Measurements from ENCODE around the gene CA12. TPM values are rescaled to one million over a fixed set of nuclear protein-coding genes. Genes with fewer than 3 reads are reported as not detected.

CA12 gene
- total RNA-seq, 1 donor from 2014 or later, result 0.25 TPM

DNA sequence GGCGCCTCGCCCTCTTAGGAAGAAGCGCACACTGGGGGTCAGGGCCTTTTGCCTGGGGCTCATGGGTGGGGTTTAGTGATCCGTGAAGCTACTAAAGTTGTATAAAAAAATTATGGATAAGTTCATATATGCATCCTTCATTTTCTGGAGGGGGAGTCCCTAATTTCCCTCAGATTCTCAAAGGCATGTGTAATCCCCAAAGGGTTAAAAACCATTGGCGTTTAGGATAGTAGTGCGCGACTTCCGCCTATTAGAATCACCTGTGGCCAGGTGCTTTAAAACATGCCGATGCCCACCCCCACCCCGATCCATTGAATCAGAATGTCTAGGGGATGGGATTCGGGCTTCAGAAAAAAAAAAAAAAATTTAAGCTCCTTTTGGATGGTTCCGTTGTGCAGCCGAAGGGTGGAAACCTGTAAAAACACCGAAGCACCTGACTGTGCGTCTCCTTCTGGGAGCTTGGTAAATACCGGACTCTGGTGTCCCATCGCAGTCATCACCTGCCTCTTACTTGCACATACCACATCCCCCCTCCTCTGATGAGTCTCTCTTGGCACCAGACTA is 103.7 kb downstream of the CA12 start:
- DNase-seq, result no peak
- H3K9me3 ChIP-seq (replicated peaks), result no peaks in the 10 kb centered on the region
- no peaks in the 10 kb centered on the region for H3K27me3 ChIP-seq (ENCODE audit: low read depth)
- intact Hi-C loops (cut with micrococcal nuclease), result loop anchor here (10.0 kb wide), 1 partner anchor 123 kb away; the partner anchor contains the start of gene RPS27L
- TF ChIP-seq, protein P1, sequence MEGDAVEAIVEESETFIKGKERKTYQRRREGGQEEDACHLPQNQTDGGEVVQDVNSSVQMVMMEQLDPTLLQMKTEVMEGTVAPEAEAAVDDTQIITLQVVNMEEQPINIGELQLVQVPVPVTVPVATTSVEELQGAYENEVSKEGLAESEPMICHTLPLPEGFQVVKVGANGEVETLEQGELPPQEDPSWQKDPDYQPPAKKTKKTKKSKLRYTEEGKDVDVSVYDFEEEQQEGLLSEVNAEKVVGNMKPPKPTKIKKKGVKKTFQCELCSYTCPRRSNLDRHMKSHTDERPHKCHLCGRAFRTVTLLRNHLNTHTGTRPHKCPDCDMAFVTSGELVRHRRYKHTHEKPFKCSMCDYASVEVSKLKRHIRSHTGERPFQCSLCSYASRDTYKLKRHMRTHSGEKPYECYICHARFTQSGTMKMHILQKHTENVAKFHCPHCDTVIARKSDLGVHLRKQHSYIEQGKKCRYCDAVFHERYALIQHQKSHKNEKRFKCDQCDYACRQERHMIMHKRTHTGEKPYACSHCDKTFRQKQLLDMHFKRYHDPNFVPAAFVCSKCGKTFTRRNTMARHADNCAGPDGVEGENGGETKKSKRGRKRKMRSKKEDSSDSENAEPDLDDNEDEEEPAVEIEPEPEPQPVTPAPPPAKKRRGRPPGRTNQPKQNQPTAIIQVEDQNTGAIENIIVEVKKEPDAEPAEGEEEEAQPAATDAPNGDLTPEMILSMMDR (IDR thresholded peaks at IDR 0.05; ENCODE audit: borderline replicate concordance), result no peak
- H3K27ac ChIP-seq (replicated peaks), result peak overlapping the region; percentile 90
- H3K36me3 ChIP-seq, result no peaks in the 10 kb centered on the region
- H3K4me1 ChIP-seq, result peaks cover 20% of the 10 kb centered on the region
- peak overlapping the region; percentile 91 for H3K4me3 ChIP-seq

DNA sequence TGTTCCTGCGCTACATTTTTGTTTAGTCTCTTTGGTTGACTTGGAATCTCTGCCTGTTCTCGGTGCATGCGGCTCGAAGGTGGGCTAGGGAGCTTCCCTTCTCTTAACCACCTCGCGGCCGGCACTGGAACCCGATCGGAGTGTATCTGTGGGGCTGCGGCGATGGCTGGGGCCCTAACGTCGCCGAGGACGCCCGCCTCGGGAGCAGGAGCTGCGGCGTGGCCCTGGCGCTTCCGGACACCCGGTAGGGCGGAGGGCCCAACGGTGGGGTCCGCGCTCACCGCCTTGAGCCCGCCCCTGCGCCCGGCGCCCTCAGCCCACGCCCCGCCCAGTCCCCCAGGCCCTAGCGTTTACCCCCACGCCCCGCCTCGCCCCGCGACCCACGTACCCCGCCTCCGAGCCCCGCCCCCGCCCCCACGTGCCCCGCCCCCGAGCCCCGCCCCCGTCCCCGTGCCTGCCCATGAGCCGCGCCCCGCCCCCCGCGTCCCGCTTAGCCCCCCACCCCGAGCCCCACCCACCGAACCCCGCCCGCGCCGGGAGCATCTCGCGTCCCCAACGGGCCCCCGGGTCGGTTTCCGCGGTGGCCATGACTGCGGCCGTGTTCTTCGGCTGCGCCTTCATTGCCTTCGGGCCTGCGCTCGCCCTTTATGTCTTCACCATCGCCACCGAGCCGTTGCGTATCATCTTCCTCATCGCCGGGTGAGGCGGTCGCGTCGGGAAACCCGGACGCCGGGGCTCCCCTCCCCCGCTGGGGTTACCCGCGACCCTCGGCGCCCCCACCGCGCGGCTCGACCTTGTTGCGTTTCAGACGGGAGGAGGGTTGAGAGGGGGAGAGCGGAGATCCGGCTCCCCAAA is 104.4 kb downstream of the CA12 start, which contains the start of gene APH1B:
TSS of gene APH1B (plus strand) at position 568 of the 855 bp plus-strand sequence. CDS start at position 587, 19 bp downstream.
- Histone ChIP-seq H3K4me1 (peaks cover 20% of the 10 kb centered on the region), H3K4me3 (peak within 1 kb of the TSS; percentile 91), H3K36me3 (no peaks in the 10 kb centered on the region), H3K27me3 (ENCODE audit: low read depth) (no peaks in the 10 kb centered on the region), H3K9me3 (replicated peaks) (no peaks in the 10 kb centered on the region), H3K27ac (replicated peaks) (peak within 1 kb of the TSS; percentile 90)
- intact Hi-C loops (cut with micrococcal nuclease), result loop anchor here (10.0 kb wide), 1 partner anchor 122 kb away; the partner anchor contains the start of gene RPS27L
- DNase-seq, result peak; percentile 89
- TF ChIP-seq, protein P1 (IDR thresholded peaks at IDR 0.05; ENCODE audit: borderline replicate concordance), result peak; percentile 12

DNA sequence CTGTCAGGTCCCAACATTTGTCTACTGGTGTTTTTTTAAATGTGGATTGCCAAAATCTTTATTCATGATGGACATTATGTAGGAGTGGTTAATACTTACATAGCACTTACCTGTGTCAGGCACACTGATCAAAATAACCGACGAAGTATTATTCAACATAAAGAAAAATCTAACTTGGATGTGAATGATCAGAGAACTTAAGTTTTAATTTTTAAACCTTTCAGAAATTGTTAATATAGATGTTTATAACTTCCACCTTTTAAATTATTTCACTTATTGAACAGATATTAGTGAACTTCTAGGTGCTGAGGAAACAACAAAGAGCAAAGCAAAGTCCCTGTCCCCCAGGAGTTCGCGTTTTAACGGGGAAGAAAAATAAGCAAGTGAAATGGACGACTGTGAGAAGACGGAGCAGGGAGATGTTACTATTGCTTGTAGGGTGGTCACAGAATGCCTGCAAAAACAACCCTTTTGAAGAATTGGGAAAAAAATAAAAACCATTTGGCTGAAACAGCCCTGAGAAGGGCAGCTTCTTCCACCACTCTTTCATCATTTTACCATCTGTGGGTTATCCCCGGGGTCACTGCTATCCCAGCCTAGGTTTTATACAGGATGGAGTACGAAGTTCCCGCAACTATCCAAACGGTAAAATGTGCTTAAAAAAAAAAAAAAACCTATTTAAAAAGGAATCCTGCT is 105.2 kb downstream of the CA12 start:
- Histone ChIP-seq H3K27ac (replicated peaks) (peak overlapping the region; percentile 90), H3K4me1 (peaks cover 20% of the 10 kb centered on the region), H3K27me3 (ENCODE audit: low read depth) (no peaks in the 10 kb centered on the region), H3K4me3 (peak overlapping the region; percentile 91), H3K36me3 (no peaks in the 10 kb centered on the region), H3K9me3 (replicated peaks) (no peaks in the 10 kb centered on the region)
- no peak for DNase-seq
- intact Hi-C loops (cut with micrococcal nuclease), result loop anchor here (10.0 kb wide), 1 partner anchor 122 kb away; the partner anchor contains the start of gene RPS27L
- TF ChIP-seq, protein P1 (IDR thresholded peaks at IDR 0.05; ENCODE audit: borderline replicate concordance), result no peak

DNA sequence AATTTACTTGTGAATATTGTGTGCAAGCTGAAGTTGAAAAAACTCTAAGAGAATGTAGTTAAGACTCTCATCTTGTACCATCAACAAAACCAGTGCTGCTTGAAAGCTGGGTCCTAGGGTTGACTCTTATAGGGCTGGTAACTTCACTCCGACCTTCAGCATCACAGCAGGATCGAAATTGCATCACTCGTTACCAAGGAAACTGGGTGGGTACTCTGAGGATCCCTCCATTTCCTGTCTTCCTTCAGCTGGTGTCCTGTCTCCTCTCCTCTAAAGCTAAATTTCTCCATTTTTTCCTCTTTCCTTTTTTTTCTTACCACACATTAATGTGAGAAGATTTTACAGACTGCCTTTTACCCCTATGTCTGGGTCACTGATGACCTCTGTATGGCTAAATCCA is 107.2 kb downstream of the CA12 start:
- H3K4me3 ChIP-seq, result no peak overlapping the region
- no peak overlapping the region for H3K27ac ChIP-seq (replicated peaks)
- intact Hi-C loops (cut with micrococcal nuclease), result loop anchor here (10.0 kb wide), 1 partner anchor 120 kb away; the partner anchor contains the start of gene RPS27L
- no peaks in the 10 kb centered on the region for H3K9me3 ChIP-seq (replicated peaks)
- H3K27me3 ChIP-seq (ENCODE audit: low read depth), result no peaks in the 10 kb centered on the region
- H3K36me3 ChIP-seq, result no peaks in the 10 kb centered on the region
- DNase-seq, result no peak
- TF ChIP-seq, protein P1 (IDR thresholded peaks at IDR 0.05; ENCODE audit: borderline replicate concordance), result no peak
- peaks cover 20% of the 10 kb centered on the region for H3K4me1 ChIP-seq

Other genes with a start within 250 kb of the CA12 start
- 165 TPM for gene RPS27L, start 224.4 kb downstream of the CA12 start, total RNA-seq
- gene RAB8B, start 192.2 kb downstream of the CA12 start, total RNA-seq, result 8.1 TPM
- 6.2 TPM for gene APH1B, start 104.2 kb downstream of the CA12 start, total RNA-seq
- gene USP3, start 122.7 kb upstream of the CA12 start, total RNA-seq, result 17.2 TPM
- 29.5 TPM for gene FBXL22, start 215.5 kb upstream of the CA12 start, total RNA-seq

All from left ventricle myocardium inferior (tissue), 1 donor.